Endothelial cell of umbilical vein (primary cell): ENCODE data around the gene GNPAT. TPM values are rescaled to one million over a fixed set of nuclear protein-coding genes. Genes with fewer than 3 reads are reported as not detected.

Source experiments
- BruUV-seq: library from RNA; stranded (reverse); fragments of 400-500 nt; replicated peaks from 2 replicates; lab custom pipeline; 2021; lab: Mats Ljungman, UMichigan
- CTCF ChIA-PET: fragments of 300-600, 350-600 bp; sonication (Branson Sonifier 250); formaldehyde crosslinking; loops from one replicate; lab custom pipeline; 2021; ENCODE audit warnings: antibody characterized with exemption, inconsistent platforms; lab: Charles Lee
- POLR2A ChIA-PET: fragments of 300-600, 350-600 bp; sonication (Branson Sonifier 250); formaldehyde crosslinking; loops from one replicate; lab custom pipeline; 2021; ENCODE audit warnings: antibody characterized with exemption, inconsistent platforms; lab: Charles Lee
- DNase-seq: peaks from one replicate; pipeline ENCODE4 v3.0.0-alpha.2; 2011; ENCODE audit warnings: low read depth, low spot score
- FAIRE-seq: peaks from 2 replicates; lab custom pipeline; 2011; peaks lifted over from hg19 to GRCh38; lab: Jason Lieb, UNC
- H2AFZ ChIP-seq: 2 replicates; pipeline ENCODE4 v1.6.0; 2012; ENCODE audit warnings: low read depth, low read length, control low read depth, inconsistent platforms
- H3K27ac ChIP-seq: 2 replicates; pipeline ENCODE4 v1.5.1; 2011; ENCODE audit warnings: low read depth, mild to moderate bottlenecking, control low read depth, low read length, moderate library complexity; ENCODE audit not compliant: insufficient read depth
- H3K27me3 ChIP-seq, 2 experiments: 2 replicates each; pipeline versions ENCODE4 v1.6.0 to v1.6.1; 2011; ENCODE audit warnings: low read length in 2 of 2, mixed read lengths in 1 of 2; ENCODE audit not compliant: control insufficient read depth in 2 of 2, insufficient read depth in 2 of 2
- H3K36me3 ChIP-seq, 2 experiments: 2 replicates in 1 of 2; 3 replicates in 1 of 2; pipeline ENCODE4 v1.5.1; 2011; ENCODE audit warnings: low read length in 2 of 2, mild to moderate bottlenecking in 1 of 2, moderate library complexity in 1 of 2; ENCODE audit not compliant: control insufficient read depth in 2 of 2, insufficient read depth in 2 of 2; ENCODE audit errors: extremely low read depth in 1 of 2
- H3K4me1 ChIP-seq: 3 replicates; pipeline ENCODE4 v1.5.1; 2011; ENCODE audit warnings: mild to moderate bottlenecking, low read length; ENCODE audit not compliant: control insufficient read depth, insufficient read depth; ENCODE audit errors: extremely low read depth
- H3K4me2 ChIP-seq: 2 replicates; pipeline ENCODE4 v1.6.1; 2011; ENCODE audit warnings: low read length, control low read depth, mixed read lengths; ENCODE audit not compliant: insufficient read depth
- H3K4me3 ChIP-seq, 3 experiments: fragments of 200-600 bp in 1 of 3; sonication (generic), shearing (Covaris generic) in 1 of 3; replicated peaks in 1 of 3; 2 replicates each; pipeline ENCODE4 v1.5.1; 2011 to 2016; ENCODE audit warnings: control low read depth in 3 of 3, low read length in 3 of 3, mild to moderate bottlenecking in 2 of 3, inconsistent platforms in 1 of 3, low read depth in 1 of 3, moderate library complexity in 1 of 3; ENCODE audit not compliant: insufficient read depth in 1 of 3
- H3K79me2 ChIP-seq: 2 replicates; pipeline ENCODE4 v1.6.0; 2012; ENCODE audit warnings: low read length, inconsistent platforms; ENCODE audit not compliant: control insufficient read depth, insufficient read depth
- H3K9ac ChIP-seq: replicated peaks from 2 replicates; pipeline ENCODE3; 2011; ENCODE audit warnings: low read length, control low read depth; ENCODE audit not compliant: insufficient read depth; ENCODE audit errors: extremely low read depth
- H3K9me1 ChIP-seq: replicated peaks from 3 replicates; pipeline ENCODE4 v1.6.0; 2011; ENCODE audit warnings: mild to moderate bottlenecking, low read length; ENCODE audit not compliant: control insufficient read depth, insufficient read depth; ENCODE audit errors: extremely low read depth
- H3K9me3 ChIP-seq: replicated peaks from 2 replicates; pipeline ENCODE4 v1.5.1; 2012; ENCODE audit warnings: low read length, inconsistent platforms; ENCODE audit not compliant: control insufficient read depth, insufficient read depth
- H4K20me1 ChIP-seq: replicated peaks from 2 replicates; pipeline ENCODE3; 2011; ENCODE audit warnings: mild to moderate bottlenecking, low read length; ENCODE audit not compliant: control insufficient read depth, insufficient read depth; ENCODE audit errors: extremely low read depth
- EZH2 ChIP-seq: IDR thresholded peaks from 2 replicates; pipeline ENCODE4 v1.6.1; 2012; ENCODE audit warnings: borderline replicate concordance, low read depth, mild to moderate bottlenecking, moderate library complexity, low read length, inconsistent platforms; ENCODE audit not compliant: severe bottlenecking
- FOS ChIP-seq: IDR thresholded peaks from 2 replicates; pipeline ENCODE4 v1.6.1; 2011; ENCODE audit warnings: mild to moderate bottlenecking, low read length, moderate library complexity, borderline replicate concordance; ENCODE audit not compliant: insufficient read depth
- GATA2 ChIP-seq: IDR thresholded peaks from 2 replicates; pipeline ENCODE4 v1.7.0; 2011; ENCODE audit warnings: low read depth, mild to moderate bottlenecking, moderate library complexity, mixed read lengths, low read length; ENCODE audit not compliant: insufficient read length, insufficient read depth
- JUN ChIP-seq: IDR thresholded peaks from 2 replicates; pipeline ENCODE4 v1.6.1; 2011; ENCODE audit warnings: borderline replicate concordance, low read depth; ENCODE audit not compliant: insufficient read length, insufficient read depth
- MYC ChIP-seq: IDR thresholded peaks from one replicate; pipeline ENCODE4 v1.6.1; 2011; ENCODE audit warnings: mild to moderate bottlenecking, low read depth, low read length
- POLR2A ChIP-seq: IDR thresholded peaks from 2 replicates; pipeline ENCODE4 v1.6.1; 2012; ENCODE audit warnings: low read depth, mild to moderate bottlenecking, control low read depth, low read length
- POLR2AphosphoS5 ChIP-seq: IDR thresholded peaks from 2 replicates; pipeline ENCODE4 v1.6.1; 2012; ENCODE audit warnings: low read depth, mild to moderate bottlenecking, control low read depth, low read length, moderate library complexity; ENCODE audit not compliant: insufficient read depth
- dilution Hi-C: fragments of 300-500 bp; cut with MboI; formaldehyde crosslinking; loops from one replicate; pipeline ENCODE4 v1.15.0; 2019; ENCODE audit warnings: low sequenced_read_pairs; ENCODE audit not compliant: extremely low pct_ligation_motif_present
- intact Hi-C: fragments of 100-400 bp; cut with micrococcal nuclease; formaldehyde crosslinking; loops from one replicate; pipeline ENCODE4 v1.10.0; 2022
- polyA plus RNA-seq, 4 experiments: library from polyadenylated mRNA; depleted of rRNA in 3 of 4; stranded (reverse) in 3 of 4; unstranded in 1 of 4; fragments of >200 nt; gene quantifications; 2 replicates each; pipeline versions ENCODE4 v1.2.1 to v1.2.3, GENCODE V29; 2011 to 2012; ENCODE audit warnings: missing spikeins in 1 of 4
- total RNA-seq: library from RNA; stranded (reverse); gene quantifications from 2 replicates; pipeline ENCODE4 v1.2.3, GENCODE V29; 2021
- TF ChIP-seq, protein P1 (sequence below), 2 donors: IDR thresholded peaks; 1 replicate in 1 of 2; 2 replicates in 1 of 2; pipeline ENCODE4 v1.5.1; 2011; ENCODE audit warnings: low read length in 2 of 2, mild to moderate bottlenecking in 2 of 2, moderate library complexity in 2 of 2, control low read depth in 1 of 2, inconsistent platforms in 1 of 2, low read depth in 1 of 2; ENCODE audit not compliant: insufficient read depth in 1 of 2; ENCODE audit errors: extremely low read depth in 1 of 2
- TF ChIP-seq, protein P2 (sequence below): IDR thresholded peaks from 2 replicates; pipeline ENCODE4 v1.6.1; 2011; ENCODE audit not compliant: insufficient read depth, insufficient read length

Gene GNPAT
- total and polyA plus RNA-seq, 2 donors (not counting 3 experiments of a cell fraction or from before 2014, with no cell fraction given), result 18.9 to 51.4 TPM

DNA sequence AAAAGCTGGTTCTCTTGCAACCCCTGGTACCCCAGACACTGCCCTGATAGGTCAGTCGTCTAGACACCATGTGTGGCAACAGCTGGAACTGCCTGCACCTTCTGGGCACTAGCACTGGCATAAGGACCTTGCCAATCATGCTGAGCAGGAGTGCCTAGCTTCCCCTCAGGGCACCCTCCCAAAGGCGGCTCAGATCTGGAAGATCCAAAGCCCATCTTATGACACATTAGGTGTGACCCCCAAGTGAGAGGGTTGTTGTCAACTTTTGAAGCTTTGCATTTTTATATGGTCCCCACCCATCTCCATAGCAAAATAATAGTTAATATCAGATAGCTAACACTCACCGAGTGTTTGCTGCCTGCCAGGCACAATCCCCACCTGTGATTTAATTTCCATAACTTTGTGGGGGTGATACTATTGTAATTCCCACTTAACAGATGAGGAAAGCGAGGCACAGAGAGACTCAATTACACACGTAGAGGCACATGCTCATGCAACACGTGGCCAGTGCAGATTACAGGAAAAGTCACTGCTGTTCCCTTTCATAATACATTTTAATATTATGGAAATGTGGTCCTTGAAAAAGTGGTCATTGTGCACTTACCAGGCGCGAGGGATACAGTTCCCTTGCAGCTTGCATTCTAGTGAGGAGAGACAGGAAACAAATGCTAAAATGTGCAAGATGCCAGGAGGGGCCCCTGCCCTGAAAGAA, 70.9 kb downstream of the GNPAT start:
- no peak for TF ChIP-seq MYC
- TF ChIP-seq, protein P1, sequence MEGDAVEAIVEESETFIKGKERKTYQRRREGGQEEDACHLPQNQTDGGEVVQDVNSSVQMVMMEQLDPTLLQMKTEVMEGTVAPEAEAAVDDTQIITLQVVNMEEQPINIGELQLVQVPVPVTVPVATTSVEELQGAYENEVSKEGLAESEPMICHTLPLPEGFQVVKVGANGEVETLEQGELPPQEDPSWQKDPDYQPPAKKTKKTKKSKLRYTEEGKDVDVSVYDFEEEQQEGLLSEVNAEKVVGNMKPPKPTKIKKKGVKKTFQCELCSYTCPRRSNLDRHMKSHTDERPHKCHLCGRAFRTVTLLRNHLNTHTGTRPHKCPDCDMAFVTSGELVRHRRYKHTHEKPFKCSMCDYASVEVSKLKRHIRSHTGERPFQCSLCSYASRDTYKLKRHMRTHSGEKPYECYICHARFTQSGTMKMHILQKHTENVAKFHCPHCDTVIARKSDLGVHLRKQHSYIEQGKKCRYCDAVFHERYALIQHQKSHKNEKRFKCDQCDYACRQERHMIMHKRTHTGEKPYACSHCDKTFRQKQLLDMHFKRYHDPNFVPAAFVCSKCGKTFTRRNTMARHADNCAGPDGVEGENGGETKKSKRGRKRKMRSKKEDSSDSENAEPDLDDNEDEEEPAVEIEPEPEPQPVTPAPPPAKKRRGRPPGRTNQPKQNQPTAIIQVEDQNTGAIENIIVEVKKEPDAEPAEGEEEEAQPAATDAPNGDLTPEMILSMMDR (IDR thresholded peaks at IDR 0.05; ENCODE audit: extremely low read depth in 1 of 2, insufficient read depth in 1 of 2, low read depth in 1 of 2, low read length in 2 of 2), result no peak
- TF ChIP-seq POLR2AphosphoS5, result no peak
- TF ChIP-seq FOS, result no peak
- TF ChIP-seq EZH2, result no peak
- TF ChIP-seq JUN, result no peak
- TF ChIP-seq, protein P2, sequence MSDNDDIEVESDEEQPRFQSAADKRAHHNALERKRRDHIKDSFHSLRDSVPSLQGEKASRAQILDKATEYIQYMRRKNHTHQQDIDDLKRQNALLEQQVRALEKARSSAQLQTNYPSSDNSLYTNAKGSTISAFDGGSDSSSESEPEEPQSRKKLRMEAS, result no peak
- TF ChIP-seq POLR2A, result no peak
- no peak for TF ChIP-seq GATA2
- H3K4me3 ChIP-seq, result no peak overlapping the region
- FAIRE-seq, result no peak
- H3K4me2 ChIP-seq, result no peak overlapping the region
- dilution Hi-C loops, result no loop called here
- DNase-seq, result no peak
- H3K4me1 ChIP-seq, result no peaks in the 10 kb centered on the region
- no peaks in the 10 kb centered on the region for H3K9me3 ChIP-seq
- H3K36me3 ChIP-seq, result no peaks in the 10 kb centered on the region
- ChIA-PET CTCF (no interaction called here), POLR2A (no interaction called here)
- no peaks in the 10 kb centered on the region for H3K9me1 ChIP-seq
- BruUV-seq, result no TSS peak
- H3K9ac ChIP-seq, result no peak overlapping the region
- no peak overlapping the region for H2AFZ ChIP-seq
- intact Hi-C loops, result no loop called here
- no peaks in the 10 kb centered on the region for H3K79me2 ChIP-seq
- no peaks in the 10 kb centered on the region for H4K20me1 ChIP-seq
- no peaks in the 10 kb centered on the region for H3K27me3 ChIP-seq
- H3K27ac ChIP-seq, result no peak overlapping the region
